NCI-H1694 treated with DMSO at 0.1 percent for 48 hours (cell line): ENCODE measurements around the gene DPYSL5.
"Not testable (repeated sequence)": the region's sequence is repeated elsewhere in the genome, so short reads cannot be mapped to it uniquely, and the experiment has no call there.

Experiments
- DNase-seq: peaks from one replicate; lab custom pipeline; 2025; lab: John Stamatoyannopoulos, UW

The DPYSL5 gene

GRCh38 chr2:26847655-26848335 lies at the start of gene DPYSL5:
Gene DPYSL5 (plus strand): TSS chr2:26848132. CDS start chr2:26898500, 50,368 bp downstream.
- DNase-seq = peak; percentile 76

DNA sequence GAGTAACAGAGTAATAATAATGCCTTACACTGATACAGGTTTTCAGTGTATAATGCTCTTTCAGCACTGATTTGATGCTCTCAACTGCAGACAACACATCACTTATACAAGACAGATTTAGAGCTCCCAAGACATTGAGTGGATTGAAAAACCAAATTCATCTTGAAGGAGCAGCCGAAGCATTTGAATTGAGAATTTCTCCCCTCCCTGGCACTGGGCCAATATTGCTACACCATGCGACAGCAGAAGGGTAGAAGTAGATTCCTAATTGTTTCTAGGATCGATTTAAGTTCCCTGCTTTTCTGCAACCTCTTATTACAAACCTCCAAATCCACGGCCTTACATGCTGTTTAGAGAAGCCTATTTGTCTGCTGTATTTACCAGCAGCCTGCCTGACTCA lies 46.6 kb upstream of the DPYSL5 start:
- no peak for DNase-seq

DNA sequence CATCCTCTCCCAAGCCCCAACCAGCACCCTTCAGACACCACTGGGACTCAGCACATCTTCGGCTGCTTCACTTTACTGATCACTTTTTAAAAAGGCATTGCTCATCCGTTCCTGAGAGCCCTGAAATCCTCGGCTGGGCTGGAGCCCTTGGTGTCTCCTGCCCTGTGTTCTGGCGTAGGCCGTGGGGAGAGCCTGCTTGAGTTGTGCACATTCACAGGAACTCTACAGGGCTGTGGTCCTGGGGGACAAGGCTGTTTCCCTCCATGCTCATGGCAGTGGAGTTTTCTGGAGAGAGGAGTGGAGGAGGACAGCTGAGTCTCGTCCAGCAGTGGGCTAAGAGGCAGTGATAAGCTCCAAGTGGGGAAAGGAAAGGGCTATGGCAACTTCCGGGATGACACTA lies 46.1 kb upstream of the DPYSL5 start:
- no peak for DNase-seq

GRCh38 chr2:26805241-26805676 lies 42.7 kb upstream of the DPYSL5 start:
- DNase-seq = no peak

- DNase-seq = peak; percentile 24
Measured at GRCh38 chr2:26807788-26808460, 40.0 kb upstream of the DPYSL5 start.

GRCh38 chr2:26809211-26809610 lies 38.7 kb upstream of the DPYSL5 start:
- DNase-seq = no peak

DNA sequence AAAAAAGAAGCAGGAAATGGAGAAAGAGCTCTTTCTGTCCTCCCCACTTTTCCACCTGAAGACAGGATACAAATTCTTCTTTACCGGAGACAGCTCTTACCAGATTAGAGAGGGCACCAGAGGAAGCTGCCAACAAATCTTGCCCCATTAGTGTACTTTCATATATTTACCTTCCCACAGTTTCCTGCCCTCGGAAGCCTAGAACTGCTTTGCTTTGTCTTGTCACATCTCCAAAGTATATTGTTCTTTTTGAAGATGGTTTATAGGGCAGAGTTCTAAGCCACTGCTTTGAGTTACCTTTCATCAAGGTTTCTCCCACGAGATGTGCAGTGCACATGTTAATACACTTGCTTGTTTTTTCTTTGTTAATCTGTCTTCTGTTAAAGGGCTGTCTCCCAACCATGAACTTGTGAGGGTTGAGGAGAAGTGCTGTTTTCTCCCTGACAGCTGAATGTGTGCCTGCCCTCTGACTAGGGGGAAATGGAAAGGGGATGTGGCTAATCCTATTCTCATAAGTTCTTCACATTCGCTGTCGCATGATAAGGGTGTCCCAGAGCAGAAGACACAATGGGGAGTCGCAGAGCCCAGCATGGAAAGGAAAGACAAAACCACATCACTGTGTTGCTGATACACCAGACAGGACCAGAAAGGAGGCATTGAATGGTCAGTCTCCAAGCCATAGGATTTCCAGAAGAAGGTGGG lies 37.9 kb upstream of the DPYSL5 start:
- DNase-seq = no peak

DNA sequence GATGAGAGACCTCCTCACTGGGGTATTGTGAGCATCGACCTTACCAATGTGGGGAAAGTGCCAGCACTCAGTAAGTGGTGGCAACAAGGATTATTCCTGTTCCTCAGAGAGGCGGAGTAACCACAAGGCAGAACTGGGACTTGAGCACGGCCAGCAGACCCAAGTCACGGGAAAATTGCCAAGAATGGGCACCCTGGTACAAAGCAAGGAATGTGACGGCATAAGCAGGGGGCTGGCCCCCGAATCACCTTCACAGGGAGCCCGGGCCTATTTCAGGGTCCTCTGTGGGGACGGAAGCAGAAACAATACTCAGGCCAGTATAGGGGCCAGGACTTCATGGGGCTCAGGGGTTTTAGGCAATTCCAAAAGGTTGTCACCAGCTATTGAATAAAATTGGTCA lies 36.7 kb upstream of the DPYSL5 start:
- no peak for DNase-seq

GRCh38 chr2:26811791-26812694 lies 35.9 kb upstream of the DPYSL5 start:
- DNase-seq = no peak

- DNase-seq = no peak
Measured at GRCh38 chr2:26812731-26813130, 35.2 kb upstream of the DPYSL5 start.

- DNase-seq = not testable (repeated sequence)
Measured at GRCh38 chr2:26814072-26814765, 33.7 kb upstream of the DPYSL5 start.

DNA sequence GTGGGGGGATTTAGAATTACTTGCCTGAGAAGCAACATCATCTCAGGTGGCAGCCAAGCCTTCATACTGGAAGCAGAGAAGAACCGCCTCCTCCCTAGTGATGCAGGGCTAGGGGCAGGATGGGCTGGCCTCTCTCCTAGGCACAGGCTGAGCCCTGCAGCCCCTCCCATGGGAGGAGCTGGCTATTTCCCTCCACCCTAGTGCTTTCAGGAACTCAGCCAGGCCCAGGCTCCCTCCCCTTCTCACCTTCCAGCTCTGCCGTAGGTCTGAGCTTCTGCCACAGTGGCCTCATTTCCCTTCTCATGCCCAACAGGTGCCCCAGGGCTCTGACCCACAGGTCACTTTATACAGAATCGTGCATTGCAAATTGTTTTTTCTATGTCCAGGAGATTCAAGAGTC lies 31.0 kb upstream of the DPYSL5 start:
- no peak for DNase-seq

- no peak for DNase-seq
Measured at GRCh38 chr2:26818255-26818654, 29.7 kb upstream of the DPYSL5 start.

DNA sequence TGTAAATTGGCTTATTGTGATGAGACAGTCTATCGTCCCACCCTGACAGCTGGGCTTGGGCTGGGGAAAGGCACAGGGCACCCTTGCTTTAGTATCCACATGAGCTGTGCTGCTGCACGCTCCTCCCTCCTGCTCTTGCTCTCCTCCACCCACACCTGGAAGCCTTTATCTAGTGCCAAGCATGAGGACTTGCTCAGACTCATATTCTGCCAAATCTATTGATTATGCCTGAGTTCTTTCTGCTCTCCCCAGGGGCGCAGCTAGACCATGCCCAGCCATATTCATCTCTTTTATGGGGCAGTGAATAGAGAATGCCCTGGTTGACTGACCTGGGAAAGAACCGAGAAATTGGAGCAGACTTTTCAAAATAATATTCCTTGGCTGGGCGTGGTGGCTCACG lies 29.0 kb upstream of the DPYSL5 start:
- no peak for DNase-seq

DNA sequence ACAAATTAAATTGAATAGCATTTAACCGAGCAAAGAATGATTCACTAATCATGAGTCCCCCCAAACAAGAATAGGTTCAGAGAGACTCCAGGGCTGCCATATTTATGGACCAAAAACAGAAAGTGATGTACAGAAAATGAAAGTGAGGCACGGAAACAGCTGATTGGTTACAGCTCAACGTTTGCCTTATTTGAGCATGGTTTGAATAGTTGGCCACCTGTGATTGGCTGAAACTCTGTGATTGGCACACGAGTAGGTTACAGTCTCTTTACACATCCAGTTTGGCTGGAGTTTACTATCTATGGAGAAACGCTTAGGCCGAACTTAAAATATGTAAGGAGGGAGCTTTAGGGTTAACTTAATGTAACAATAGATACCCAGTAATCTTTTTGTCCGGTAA lies 27.0 kb upstream of the DPYSL5 start:
- DNase-seq = no peak

- no peak for DNase-seq
Measured at GRCh38 chr2:26822877-26823276, 25.1 kb upstream of the DPYSL5 start.

DNA sequence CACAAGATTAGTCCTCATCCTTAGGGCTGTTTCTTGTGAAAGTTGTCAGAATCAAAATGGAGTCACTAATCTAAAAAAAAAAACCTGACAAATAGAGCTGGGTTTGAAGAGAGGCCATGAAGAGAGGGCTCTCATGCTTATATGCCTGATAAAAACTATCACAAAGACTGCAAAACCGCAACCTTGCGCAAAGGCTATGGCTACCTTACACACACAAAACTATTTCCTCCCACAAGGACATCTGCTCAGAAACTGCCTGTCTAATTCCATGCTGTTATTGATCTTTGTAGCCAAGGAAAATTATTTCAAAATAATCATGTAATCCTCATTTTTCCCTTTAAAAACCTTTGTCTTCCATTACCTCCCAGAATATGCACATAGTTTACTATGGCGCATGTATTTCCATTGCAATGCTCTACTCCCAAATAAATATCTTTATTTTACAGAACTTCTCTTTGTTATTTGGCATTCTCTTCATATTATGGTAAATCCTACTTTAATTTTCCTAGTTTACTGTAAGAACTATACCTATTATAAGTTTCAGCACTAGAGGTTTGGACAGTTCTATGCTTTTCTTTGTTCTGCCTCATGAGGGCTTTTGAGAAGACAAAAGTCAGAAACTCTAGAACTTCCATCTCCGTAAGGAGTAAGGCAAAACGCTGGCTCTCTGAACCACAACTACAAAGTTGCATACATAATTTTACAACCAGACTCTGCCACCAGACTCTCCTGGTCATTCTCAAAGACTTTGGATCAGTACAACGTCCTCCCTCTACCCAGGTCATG lies 9.6 kb upstream of the DPYSL5 start:
- DNase-seq = no peak

DNA sequence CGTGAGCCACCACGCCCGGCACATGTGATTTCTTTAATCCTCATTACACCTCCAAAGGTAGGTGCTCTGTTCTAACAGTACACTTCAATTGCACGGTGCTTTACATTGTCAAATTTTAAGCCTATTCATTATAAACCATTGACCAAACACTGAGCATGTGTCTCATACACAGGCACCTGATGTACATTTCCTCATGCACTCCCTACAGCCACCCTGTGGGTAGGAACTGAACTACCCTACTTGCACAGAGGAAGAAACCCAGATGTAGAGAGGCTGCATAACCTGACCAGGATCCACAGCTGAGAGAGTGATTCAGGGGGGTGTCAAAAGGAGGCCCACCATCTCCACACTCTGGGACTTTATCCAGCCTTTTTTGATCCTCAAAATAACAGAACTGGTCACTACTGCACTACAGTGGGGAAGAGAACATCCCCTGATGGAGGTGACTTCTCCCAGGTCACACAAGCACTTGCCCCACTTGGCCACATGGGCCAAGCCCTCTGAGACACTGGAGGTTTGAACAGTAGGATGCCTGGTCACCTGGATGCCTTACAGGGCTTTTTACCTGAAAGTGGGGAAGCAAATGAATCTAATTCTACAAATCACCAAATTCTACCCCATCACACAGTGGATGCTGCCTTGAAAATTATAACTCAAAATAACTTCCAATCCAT lies 6.9 kb upstream of the DPYSL5 start:
- peak; percentile 24 for DNase-seq

- no peak for DNase-seq
Measured at GRCh38 chr2:26843041-26843440, 4.9 kb upstream of the DPYSL5 start.

- DNase-seq = no peak
Measured at GRCh38 chr2:26845021-26845420, 2.9 kb upstream of the DPYSL5 start.
